RWPE2 (cell line): ENCODE data around the gene LMBR1L.

Experiments used
- ATAC-seq: fragments of 200-7000 bp; cut with Tn5 transposase; 3 replicates; pipeline ENCODE4 v1.9.1; 2021; ENCODE audit warnings: low read depth
- DNase-seq: peaks from one replicate; pipeline ENCODE4 v3.0.0-alpha.2; 2020; ENCODE audit warnings: low spot score
- H3K27ac ChIP-seq: fragments of 450-650 bp; 2 replicates; pipeline ENCODE4 v1.5.1; 2017; ENCODE audit warnings: mild to moderate bottlenecking; ENCODE audit not compliant: poor library complexity, severe bottlenecking
- H3K27me3 ChIP-seq: fragments of 250-450 bp; sonication (Bioruptor Pico); 2 replicates; pipeline ENCODE4 v1.5.1; 2021; ENCODE audit warnings: mild to moderate bottlenecking, moderate library complexity; ENCODE audit not compliant: insufficient read depth, poor library complexity, severe bottlenecking
- H3K36me3 ChIP-seq: fragments of 250-450 bp; sonication (Bioruptor Pico); 2 replicates; pipeline ENCODE4 v1.5.1; 2020; ENCODE audit warnings: low read depth, mild to moderate bottlenecking, moderate library complexity
- H3K4me1 ChIP-seq: fragments of 250-450 bp; sonication (Bioruptor Pico); 2 replicates; pipeline ENCODE4 v1.5.1; 2021; ENCODE audit warnings: mild to moderate bottlenecking, moderate library complexity; ENCODE audit not compliant: insufficient read depth, poor library complexity, severe bottlenecking
- H3K4me3 ChIP-seq: fragments of 250-450 bp; sonication (Bioruptor Pico); 2 replicates; pipeline ENCODE4 v1.5.1; 2021; ENCODE audit warnings: mild to moderate bottlenecking, moderate library complexity; ENCODE audit not compliant: severe bottlenecking
- H3K9me3 ChIP-seq: fragments of 250-450 bp; sonication (Bioruptor Pico); 2 replicates; pipeline ENCODE4 v1.5.1; 2021; ENCODE audit warnings: mild to moderate bottlenecking, moderate library complexity; ENCODE audit not compliant: severe bottlenecking
- CTCF ChIP-seq: fragments of 450-650 bp; IDR thresholded peaks from one replicate; pipeline ENCODE4 v1.5.1; 2017; ENCODE audit warnings: mild to moderate bottlenecking, moderate library complexity; ENCODE audit not compliant: poor library complexity, severe bottlenecking

The LMBR1L gene

GRCh38 chr12:49088932-49089330, 21.7 kb downstream of the LMBR1L start:
- ATAC-seq = no peak

GRCh38 chr12:49088150-49088931, 22.3 kb downstream of the LMBR1L start:
- peak; percentile 91 for TF ChIP-seq CTCF
- Histone ChIP-seq H3K27me3 (peaks cover 50% of the 10 kb centered on the region), H3K4me3 (no peak overlapping the region), H3K27ac (no peak overlapping the region), H3K36me3 (no peaks in the 10 kb centered on the region), H3K4me1 (peaks cover 3% of the 10 kb centered on the region), H3K9me3 (no peaks in the 10 kb centered on the region)
- DNase-seq = peak; percentile 91
- peak; percentile 91 for ATAC-seq

More at GRCh38 chr12:49088932-49089330, 21.7 kb downstream of the LMBR1L start:
- Histone ChIP-seq H3K27ac (no peak overlapping the region), H3K4me3 (no peak overlapping the region), H3K9me3 (no peaks in the 10 kb centered on the region), H3K27me3 (peaks cover 56% of the 10 kb centered on the region), H3K36me3 (no peaks in the 10 kb centered on the region), H3K4me1 (peaks cover 3% of the 10 kb centered on the region)
- DNase-seq = no peak
- no peak for TF ChIP-seq CTCF

- Histone ChIP-seq H3K36me3 (no peaks in the 10 kb centered on the region), H3K9me3 (no peaks in the 10 kb centered on the region), H3K4me1 (peaks cover 3% of the 10 kb centered on the region), H3K27ac (no peak overlapping the region), H3K27me3 (peaks cover 28% of the 10 kb centered on the region), H3K4me3 (no peak overlapping the region)
- ATAC-seq (no peak), DNase-seq (no peak)
- no peak for TF ChIP-seq CTCF
Observed at GRCh38 chr12:49086116-49086515, 24.5 kb downstream of the LMBR1L start.

- Histone ChIP-seq H3K36me3 (no peaks in the 10 kb centered on the region), H3K27ac (no peak overlapping the region), H3K4me1 (peaks cover 3% of the 10 kb centered on the region), H3K9me3 (no peaks in the 10 kb centered on the region), H3K27me3 (peaks cover 11% of the 10 kb centered on the region), H3K4me3 (no peak overlapping the region)
- DNase-seq = no peak
- TF ChIP-seq CTCF = no peak
- ATAC-seq = no peak
Observed at GRCh38 chr12:49084438-49084837, 26.2 kb downstream of the LMBR1L start.

GRCh38 chr12:49079793-49080192, 30.9 kb downstream of the LMBR1L start:
- H3K9me3 ChIP-seq = no peaks in the 10 kb centered on the region
- TF ChIP-seq CTCF = no peak
- H3K27me3 ChIP-seq = no peaks in the 10 kb centered on the region
- no peak for ATAC-seq
- H3K4me3 ChIP-seq = no peak overlapping the region
- H3K27ac ChIP-seq = no peak overlapping the region
- H3K4me1 ChIP-seq = no peaks in the 10 kb centered on the region
- no peak for DNase-seq
- no peaks in the 10 kb centered on the region for H3K36me3 ChIP-seq
